Measurements from ENCODE around the gene GKN1.
"Not testable (repeated sequence)": the region's sequence is repeated elsewhere in the genome, so short reads cannot be mapped to it uniquely, and the experiment has no call there.

Gene GKN1, protein sequence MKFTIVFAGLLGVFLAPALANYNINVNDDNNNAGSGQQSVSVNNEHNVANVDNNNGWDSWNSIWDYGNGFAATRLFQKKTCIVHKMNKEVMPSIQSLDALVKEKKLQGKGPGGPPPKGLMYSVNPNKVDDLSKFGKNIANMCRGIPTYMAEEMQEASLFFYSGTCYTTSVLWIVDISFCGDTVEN

GRCh38 chr2:68974251-68974650 is at the start of gene GKN1:
Gene GKN1, plus strand, starts transcription at chr2:68974636. Its CDS starts 42 bp downstream, at chr2:68974678.
- no peak for DNase-seq (ENCODE audit: low spot score)

GRCh38 chr2:68925295-68925896 is 49.0 kb upstream of the GKN1 start:
- DNase-seq (ENCODE audit: low spot score): peak; percentile 71

- DNase-seq (ENCODE audit: low spot score): no peak
Measured at GRCh38 chr2:68926796-68927195, 47.6 kb upstream of the GKN1 start.

- no peak for DNase-seq (ENCODE audit: low spot score)
Measured at GRCh38 chr2:68931149-68931711, 43.2 kb upstream of the GKN1 start.

DNA sequence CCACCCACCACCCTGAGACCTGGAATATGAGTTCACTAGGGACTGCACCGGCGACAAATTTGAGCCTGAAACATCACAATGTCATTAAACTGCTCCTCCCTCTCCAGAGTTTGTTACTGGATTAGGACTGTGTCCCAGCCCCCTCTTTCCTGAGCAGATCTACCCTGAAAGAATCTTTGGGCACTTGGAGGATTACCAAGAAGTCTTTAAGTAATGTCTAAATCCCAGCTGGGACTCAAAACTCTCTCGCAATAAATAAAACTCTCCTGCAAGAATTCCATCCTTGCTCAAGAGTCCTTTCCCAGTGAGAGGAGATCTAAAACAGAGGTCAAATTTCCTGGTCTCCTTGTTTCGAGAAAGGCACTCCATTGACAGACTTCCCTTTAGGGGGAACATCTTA is 42.6 kb upstream of the GKN1 start:
- DNase-seq (ENCODE audit: low spot score): no peak

DNA sequence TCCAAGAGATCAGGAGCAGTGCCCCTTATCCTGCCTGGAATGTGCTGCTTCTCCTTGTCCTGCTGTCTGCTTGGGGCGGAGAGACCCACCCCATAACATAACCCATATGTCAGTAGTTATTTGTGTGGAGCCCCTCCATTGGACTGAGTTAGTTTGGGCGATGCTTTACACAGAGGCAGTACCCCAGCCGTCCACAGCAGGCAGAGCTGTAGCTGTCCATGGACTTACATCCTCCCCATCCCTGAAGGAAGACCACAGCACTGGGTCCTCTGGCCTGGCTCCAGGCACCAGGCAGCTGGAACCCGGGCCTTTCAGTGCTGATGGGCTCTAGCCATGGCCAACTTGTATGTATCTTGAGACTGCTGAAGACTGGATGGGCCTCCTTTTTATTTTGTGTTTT is 42.0 kb upstream of the GKN1 start:
- no peak for DNase-seq (ENCODE audit: low spot score)

DNA sequence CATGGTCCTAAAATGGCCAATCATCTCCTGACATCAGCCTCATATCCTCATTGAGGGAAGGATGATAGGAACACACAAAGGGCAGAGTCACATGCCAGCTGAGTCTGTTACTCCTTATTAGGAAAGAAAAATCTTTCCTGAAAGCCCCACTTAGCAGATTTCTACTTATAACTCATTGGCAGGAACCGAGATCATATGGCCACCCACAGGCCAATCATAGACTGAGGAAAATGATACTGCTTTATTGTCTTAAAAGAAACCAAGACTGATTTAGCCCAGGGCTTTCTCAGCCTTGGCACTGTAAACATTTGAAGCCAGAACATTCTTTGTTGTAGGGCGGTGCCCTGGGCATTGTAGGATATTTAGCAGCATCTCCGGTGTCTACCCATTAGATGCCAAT is 40.4 kb upstream of the GKN1 start:
- no peak for DNase-seq (ENCODE audit: low spot score)

GRCh38 chr2:68935471-68935870 is 39.0 kb upstream of the GKN1 start:
- DNase-seq (ENCODE audit: low spot score): no peak

DNA sequence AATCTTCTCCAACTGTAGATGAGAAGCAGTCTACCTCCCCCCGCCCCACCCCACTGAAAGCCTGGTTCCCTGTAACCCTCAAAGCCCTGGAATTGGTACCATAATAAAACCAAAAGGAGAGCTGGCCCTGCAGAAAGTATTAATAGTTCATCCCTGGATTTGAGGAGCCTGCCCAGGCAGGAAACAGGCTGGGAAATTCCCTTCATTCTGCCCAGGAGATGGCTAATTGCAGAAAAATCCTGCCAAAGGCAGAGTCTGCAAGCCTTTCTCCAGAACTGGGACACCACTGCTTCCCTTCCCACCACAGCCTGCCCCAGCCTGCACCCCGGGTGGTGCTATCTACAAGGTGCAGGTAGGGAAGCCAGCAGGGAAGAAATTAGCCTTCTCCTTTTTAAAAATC is 38.0 kb upstream of the GKN1 start:
- peak; percentile 67 for DNase-seq (ENCODE audit: low spot score)

- peak; percentile 33 for DNase-seq (ENCODE audit: low spot score)
Measured at GRCh38 chr2:68936889-68937288, 37.5 kb upstream of the GKN1 start.

DNA sequence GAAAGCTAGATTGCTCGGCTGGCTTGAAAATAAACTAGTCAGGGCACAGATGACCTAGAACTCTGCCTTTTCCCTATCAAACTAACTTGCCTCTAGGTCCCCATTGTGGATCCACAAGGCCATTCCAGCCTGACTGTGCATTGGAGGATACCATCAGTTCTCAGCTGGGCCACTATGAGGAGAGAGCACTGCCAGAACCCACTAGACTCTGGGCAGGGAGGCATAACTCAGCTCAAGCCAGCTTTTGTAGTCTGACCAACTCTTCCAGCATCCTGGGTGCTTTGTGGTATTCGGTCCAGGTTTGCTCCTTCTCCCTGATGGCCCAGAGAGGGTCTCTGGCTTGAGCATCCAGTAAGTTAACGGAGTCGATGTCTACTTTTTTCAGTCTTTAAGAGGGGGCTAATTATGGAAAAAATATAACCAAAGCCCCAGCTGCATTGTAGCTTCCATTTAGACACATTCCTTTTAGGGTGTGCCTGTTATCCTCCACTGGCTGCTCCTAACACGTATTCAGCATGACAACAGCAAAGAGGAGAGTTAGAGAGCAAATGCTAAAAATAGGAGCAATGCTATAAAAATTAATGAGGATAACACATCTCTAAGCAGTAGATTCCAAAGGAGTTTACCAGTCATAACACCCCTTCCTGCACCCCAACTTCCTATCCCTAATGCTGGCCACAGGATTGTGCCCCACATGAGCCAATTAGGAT is 36.9 kb upstream of the GKN1 start:
- DNase-seq (ENCODE audit: low spot score): peak; percentile 44

GRCh38 chr2:68938938-68939337 is 35.5 kb upstream of the GKN1 start:
- no peak for DNase-seq (ENCODE audit: low spot score)

- DNase-seq (ENCODE audit: low spot score): no peak
Measured at GRCh38 chr2:68939962-68940361, 34.5 kb upstream of the GKN1 start.

DNA sequence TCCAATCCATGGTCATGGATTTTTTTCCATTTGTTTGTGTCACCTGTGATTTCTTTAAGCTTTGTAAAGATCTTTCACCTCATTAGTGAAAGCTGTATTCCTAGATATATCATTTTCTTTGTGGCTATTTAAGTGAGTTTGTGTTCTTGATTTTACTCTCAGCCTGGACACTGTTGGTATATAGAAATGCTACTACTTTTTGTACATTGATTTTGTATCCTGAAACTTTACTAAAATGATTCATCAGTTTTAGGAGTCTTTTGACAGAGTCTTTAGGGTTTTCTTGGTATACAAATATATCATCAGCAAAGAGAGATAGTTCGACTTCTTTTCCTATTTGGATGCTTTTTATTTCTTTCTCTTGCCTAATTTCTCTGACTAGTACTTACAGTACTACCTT is 34.1 kb upstream of the GKN1 start:
- no peak for DNase-seq (ENCODE audit: low spot score)

DNA sequence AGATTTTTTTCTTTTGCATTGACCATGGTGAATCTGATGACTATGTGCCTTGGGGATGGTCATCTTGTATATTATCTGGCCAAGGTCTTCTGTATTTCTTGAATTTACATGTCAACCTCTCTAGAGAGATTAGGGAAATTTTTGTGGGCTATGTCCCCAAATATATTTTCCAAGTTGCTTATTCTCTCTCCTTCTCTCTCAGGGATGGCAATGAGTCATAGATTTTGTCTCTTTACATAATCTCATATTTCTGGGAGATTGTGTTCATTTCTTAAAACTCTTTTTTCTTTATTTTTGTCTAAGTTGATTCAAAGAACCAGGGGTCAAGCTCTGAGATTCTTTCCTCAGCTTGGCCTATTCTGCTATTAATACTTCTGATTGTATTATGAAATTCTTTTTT is 31.6 kb upstream of the GKN1 start:
- no peak for DNase-seq (ENCODE audit: low spot score)

GRCh38 chr2:68943581-68944568 is 30.6 kb upstream of the GKN1 start:
- peak; percentile 80 for DNase-seq (ENCODE audit: low spot score)

DNA sequence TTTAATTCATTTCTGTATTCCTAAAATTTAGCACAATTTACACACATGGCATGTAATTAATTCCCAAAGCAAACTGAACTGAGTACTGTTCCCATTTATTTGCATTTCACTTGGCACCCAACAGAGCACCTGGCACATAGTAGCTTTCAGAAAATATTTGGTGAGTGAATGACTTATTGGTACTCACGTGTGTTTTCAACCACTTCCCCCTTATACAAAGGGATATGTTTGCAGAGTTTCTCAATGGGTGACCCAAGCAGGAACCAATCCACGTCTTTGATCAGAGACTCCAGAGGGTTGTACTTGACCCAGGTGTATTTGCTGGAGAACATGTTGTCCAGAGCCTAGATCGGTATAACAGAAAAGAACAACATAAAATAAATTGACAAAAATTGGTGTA is 28.3 kb upstream of the GKN1 start:
- DNase-seq (ENCODE audit: low spot score): no peak

GRCh38 chr2:68948710-68949109 is 25.7 kb upstream of the GKN1 start:
- no peak for DNase-seq (ENCODE audit: low spot score)

GRCh38 chr2:68951899-68952298 is 22.5 kb upstream of the GKN1 start:
- DNase-seq (ENCODE audit: low spot score): no peak

- no peak for DNase-seq (ENCODE audit: low spot score)
Measured at GRCh38 chr2:68952887-68953521, 21.4 kb upstream of the GKN1 start, which contains the start of gene GKN2. Gene GKN2, minus strand, starts transcription at chr2:68952893. Its CDS starts 32 bp downstream, at chr2:68952861.

DNA sequence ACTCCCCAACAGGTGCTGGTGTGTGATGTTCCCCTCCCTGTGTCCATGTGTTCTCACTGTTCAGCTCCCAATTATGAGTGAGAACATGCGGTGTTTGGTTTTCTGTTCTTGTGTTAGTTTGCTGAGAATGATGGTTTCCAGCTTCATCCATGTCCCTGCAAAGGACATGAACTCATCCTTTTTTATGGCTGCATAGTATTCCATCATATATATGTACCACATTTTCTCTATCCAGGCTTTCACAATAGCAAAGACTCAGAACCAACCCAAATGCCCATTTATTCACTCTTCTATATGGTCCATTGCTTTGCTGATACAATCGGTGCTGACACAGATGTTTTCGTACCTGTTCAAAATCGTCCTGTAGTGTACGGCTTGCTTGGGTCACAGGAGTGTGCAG is 19.0 kb upstream of the GKN1 start:
- not testable (repeated sequence) for DNase-seq (ENCODE audit: low spot score)
